Activated naive CD4-positive, alpha-beta T cell treated with anti-CD3 and anti-CD28 coated beads, Interleukin-2, amount 10 ng/mL, durations not matched to agents 7 days and 5 days (primary cell): ENCODE measurements around the gene NEUROD1.

Experiments used
- CTCF ChIA-PET: fragments of 350-600 bp; sonication (Branson Sonifier 250); formaldehyde crosslinking; loops from one replicate; lab custom pipeline; 2021; ENCODE audit warnings: antibody characterized with exemption; lab: Charles Lee
- DNase-seq: peaks from one replicate; pipeline ENCODE4 v3.0.0-alpha.2; 2020
- H3K27ac Mint-ChIP-seq: one replicate; pipeline ENCODE4 v1.8.0; 2021; ENCODE audit warnings: mild to moderate bottlenecking, moderate library complexity, mixed read lengths
- H3K27me3 Mint-ChIP-seq: one replicate; pipeline ENCODE4 v1.8.0; 2021; ENCODE audit warnings: mild to moderate bottlenecking, mixed read lengths
- H3K36me3 Mint-ChIP-seq: one replicate; pipeline ENCODE4 v1.8.0; 2021; ENCODE audit warnings: mixed read lengths
- H3K4me1 Mint-ChIP-seq: one replicate; pipeline ENCODE4 v1.8.0; 2021; ENCODE audit warnings: mixed read lengths
- H3K4me3 Mint-ChIP-seq: one replicate; pipeline ENCODE4 v1.8.0; 2021; ENCODE audit warnings: mild to moderate bottlenecking, moderate library complexity, mixed read lengths
- H3K9me3 Mint-ChIP-seq: one replicate; pipeline ENCODE4 v1.8.0; 2021; ENCODE audit warnings: mixed read lengths

Gene NEUROD1

GRCh38 chr2:181673173-181673572 is 7.1 kb downstream of the NEUROD1 start:
- no peak overlapping the region for H3K4me3 Mint-ChIP-seq
- peaks cover 3% of the 10 kb centered on the region for H3K9me3 Mint-ChIP-seq
- no peak overlapping the region for H3K27ac Mint-ChIP-seq
- H3K4me1 Mint-ChIP-seq, result peaks cover 14% of the 10 kb centered on the region
- peaks cover 4% of the 10 kb centered on the region for H3K36me3 Mint-ChIP-seq
- H3K27me3 Mint-ChIP-seq, result peaks cover 21% of the 10 kb centered on the region
- DNase-seq, result no peak
- CTCF ChIA-PET, result no interaction called here

- Mint-ChIP-seq H3K4me1 (peaks cover 8% of the 10 kb centered on the region), H3K9me3 (no peaks in the 10 kb centered on the region), H3K27ac (no peak overlapping the region), H3K36me3 (no peaks in the 10 kb centered on the region), H3K4me3 (no peak overlapping the region), H3K27me3 (peaks cover 18% of the 10 kb centered on the region)
- DNase-seq, result no peak
- CTCF ChIA-PET, result interaction anchor here (0.7 kb wide), 2 partner anchors 43 to 264 kb away, joined by 3 read pairs; no protein-coding TSS in a partner anchor
Observed at GRCh38 chr2:181672255-181673008, 7.9 kb downstream of the NEUROD1 start.

- CTCF ChIA-PET, result no interaction called here
- Mint-ChIP-seq H3K4me1 (peaks cover 8% of the 10 kb centered on the region), H3K27ac (no peak overlapping the region), H3K36me3 (no peaks in the 10 kb centered on the region), H3K27me3 (peaks cover 27% of the 10 kb centered on the region), H3K4me3 (no peak overlapping the region), H3K9me3 (peaks cover 2% of the 10 kb centered on the region)
- DNase-seq, result no peak
Observed at GRCh38 chr2:181670632-181671031, 9.7 kb downstream of the NEUROD1 start.

- DNase-seq, result no peak
- Mint-ChIP-seq H3K27me3 (peaks cover 16% of the 10 kb centered on the region), H3K9me3 (peaks cover 2% of the 10 kb centered on the region), H3K27ac (no peak overlapping the region), H3K4me1 (no peaks in the 10 kb centered on the region), H3K36me3 (no peaks in the 10 kb centered on the region), H3K4me3 (no peak overlapping the region)
- CTCF ChIA-PET, result interaction anchor here (0.7 kb wide), 1 partner anchor 11 kb away, joined by 3 read pairs; the partner anchor contains the start of gene CERKL
Observed at GRCh38 chr2:181667234-181667633, 13.1 kb downstream of the NEUROD1 start.

- no peak overlapping the region for H3K4me3 Mint-ChIP-seq
- H3K27me3 Mint-ChIP-seq, result peaks cover 43% of the 10 kb centered on the region
- H3K9me3 Mint-ChIP-seq, result peaks cover 2% of the 10 kb centered on the region
- H3K27ac Mint-ChIP-seq, result no peak overlapping the region
- no peaks in the 10 kb centered on the region for H3K4me1 Mint-ChIP-seq
- CTCF ChIA-PET, result interaction anchor here (1.2 kb wide), 1 partner anchor 53 kb away, joined by 4 read pairs; no protein-coding TSS in a partner anchor
- no peak for DNase-seq
- no peaks in the 10 kb centered on the region for H3K36me3 Mint-ChIP-seq
Observed at GRCh38 chr2:181662287-181662686, 18.0 kb downstream of the NEUROD1 start.

- H3K4me3 Mint-ChIP-seq, result no peak overlapping the region
- H3K4me1 Mint-ChIP-seq, result peaks cover 9% of the 10 kb centered on the region
- no peaks in the 10 kb centered on the region for H3K36me3 Mint-ChIP-seq
- no peak overlapping the region for H3K27ac Mint-ChIP-seq
- DNase-seq, result no peak
- H3K27me3 Mint-ChIP-seq, result peaks cover 45% of the 10 kb centered on the region
- no peaks in the 10 kb centered on the region for H3K9me3 Mint-ChIP-seq
- CTCF ChIA-PET, result no interaction called here
Observed at GRCh38 chr2:181660181-181660580, 20.1 kb downstream of the NEUROD1 start.

- H3K4me3 Mint-ChIP-seq, result no peak overlapping the region
Observed at GRCh38 chr2:181658444-181658843, 21.9 kb downstream of the NEUROD1 start.

GRCh38 chr2:181657379-181657778 is 22.9 kb downstream of the NEUROD1 start:
- CTCF ChIA-PET, result interaction anchor here (1.7 kb wide), 1 partner anchor 86 kb away, joined by 6 read pairs; no protein-coding TSS in a partner anchor
- Mint-ChIP-seq H3K27ac (no peak overlapping the region), H3K27me3 (peaks cover 59% of the 10 kb centered on the region)

More at GRCh38 chr2:181658444-181658843, 21.9 kb downstream of the NEUROD1 start:
- CTCF ChIA-PET, result interaction anchor here (0.6 to 1.7 kb wide), 3 partner anchors 47 to 94 kb away, joined by 3 to 6 read pairs (median 4); no protein-coding TSS in a partner anchor
- Mint-ChIP-seq H3K27me3 (peaks cover 55% of the 10 kb centered on the region), H3K4me1 (peaks cover 9% of the 10 kb centered on the region), H3K36me3 (no peaks in the 10 kb centered on the region), H3K9me3 (no peaks in the 10 kb centered on the region), H3K27ac (no peak overlapping the region)
- no peak for DNase-seq

GRCh38 chr2:181656450-181657291 is 23.6 kb downstream of the NEUROD1 start, which contains the start of gene CERKL:
Gene CERKL, minus strand, starts transcription at chr2:181657105. Its CDS starts 99 bp downstream, at chr2:181657006.
- peaks cover 9% of the 10 kb centered on the region for H3K4me1 Mint-ChIP-seq
- H3K36me3 Mint-ChIP-seq, result no peaks in the 10 kb centered on the region
- H3K27ac Mint-ChIP-seq, result no peak within 1 kb of the TSS
- H3K4me3 Mint-ChIP-seq, result peak within 1 kb of the TSS; percentile 74
- CTCF ChIA-PET, result interaction anchor here (0.9 to 1.7 kb wide), 2 partner anchors 10 to 85 kb away, joined by 3 to 6 read pairs; no protein-coding TSS in a partner anchor
- DNase-seq, result peak; percentile 47
- peaks cover 57% of the 10 kb centered on the region for H3K27me3 Mint-ChIP-seq
- no peaks in the 10 kb centered on the region for H3K9me3 Mint-ChIP-seq

More at GRCh38 chr2:181657379-181657778, 22.9 kb downstream of the NEUROD1 start:
- Mint-ChIP-seq H3K9me3 (no peaks in the 10 kb centered on the region), H3K36me3 (no peaks in the 10 kb centered on the region), H3K4me1 (peaks cover 9% of the 10 kb centered on the region), H3K4me3 (peak overlapping the region; percentile 54)
- DNase-seq, result no peak

- H3K4me1 Mint-ChIP-seq, result peaks cover 9% of the 10 kb centered on the region
- no peaks in the 10 kb centered on the region for H3K9me3 Mint-ChIP-seq
- no peak for DNase-seq
- CTCF ChIA-PET, result no interaction called here
- H3K4me3 Mint-ChIP-seq, result no peak overlapping the region
- H3K27me3 Mint-ChIP-seq, result peaks cover 61% of the 10 kb centered on the region
- no peak overlapping the region for H3K27ac Mint-ChIP-seq
- no peaks in the 10 kb centered on the region for H3K36me3 Mint-ChIP-seq
Observed at GRCh38 chr2:181655519-181655918, 24.8 kb downstream of the NEUROD1 start.

- DNase-seq, result no peak
- H3K4me3 Mint-ChIP-seq, result no peak overlapping the region
Observed at GRCh38 chr2:181649436-181649979, 30.8 kb downstream of the NEUROD1 start.

GRCh38 chr2:181648478-181649155 is 31.7 kb downstream of the NEUROD1 start:
- no peak overlapping the region for H3K27ac Mint-ChIP-seq
- no peaks in the 10 kb centered on the region for H3K36me3 Mint-ChIP-seq
- H3K4me1 Mint-ChIP-seq, result no peaks in the 10 kb centered on the region
- H3K27me3 Mint-ChIP-seq, result peaks cover 30% of the 10 kb centered on the region
- CTCF ChIA-PET, result interaction anchor here (0.6 to 0.7 kb wide), 2 partner anchors 264 to 646 kb away, joined by 3 to 4 read pairs; no protein-coding TSS in a partner anchor
- no peak for DNase-seq
- H3K9me3 Mint-ChIP-seq, result no peaks in the 10 kb centered on the region
- no peak overlapping the region for H3K4me3 Mint-ChIP-seq

More at GRCh38 chr2:181649436-181649979, 30.8 kb downstream of the NEUROD1 start:
- no peak overlapping the region for H3K27ac Mint-ChIP-seq
- CTCF ChIA-PET, result no interaction called here
- no peaks in the 10 kb centered on the region for H3K4me1 Mint-ChIP-seq
- H3K9me3 Mint-ChIP-seq, result no peaks in the 10 kb centered on the region
- H3K36me3 Mint-ChIP-seq, result no peaks in the 10 kb centered on the region
- peaks cover 31% of the 10 kb centered on the region for H3K27me3 Mint-ChIP-seq

- Mint-ChIP-seq H3K36me3 (no peaks in the 10 kb centered on the region), H3K27me3 (peaks cover 24% of the 10 kb centered on the region), H3K4me3 (no peak overlapping the region), H3K27ac (no peak overlapping the region), H3K9me3 (no peaks in the 10 kb centered on the region), H3K4me1 (no peaks in the 10 kb centered on the region)
- no peak for DNase-seq
- CTCF ChIA-PET, result no interaction called here
Observed at GRCh38 chr2:181646415-181646987, 33.8 kb downstream of the NEUROD1 start.
